Ishikawa (cell line): ENCODE results near the gene PLPP2.

Source experiments
- CEBPB ChIP-seq: IDR thresholded peaks from 2 replicates; pipeline ENCODE4 v1.6.1; 2012
- CREB1 ChIP-seq: IDR thresholded peaks from 2 replicates; pipeline ENCODE4 v1.6.1; 2012; ENCODE audit warnings: low read depth
- EGR1 ChIP-seq: IDR thresholded peaks from 2 replicates; pipeline ENCODE4 v1.6.1; 2012
- EP300 ChIP-seq: IDR thresholded peaks from 2 replicates; pipeline ENCODE4 v1.6.1; 2012; ENCODE audit warnings: borderline replicate concordance
- FOXM1 ChIP-seq: IDR thresholded peaks from 2 replicates; pipeline ENCODE4 v1.6.1; 2012; ENCODE audit warnings: low read depth, borderline replicate concordance
- MAX ChIP-seq: IDR thresholded peaks from 2 replicates; pipeline ENCODE4 v1.6.1; 2012
- NFIC ChIP-seq: IDR thresholded peaks from 2 replicates; pipeline ENCODE4 v1.6.1; 2012
- RAD21 ChIP-seq: IDR thresholded peaks from 2 replicates; pipeline ENCODE4 v1.6.1; 2012; ENCODE audit warnings: low read depth
- REST ChIP-seq: IDR thresholded peaks from 2 replicates; pipeline ENCODE4 v1.6.1; 2012; ENCODE audit warnings: low read depth, mild to moderate bottlenecking
- TAF1 ChIP-seq: IDR thresholded peaks from 2 replicates; pipeline ENCODE4 v1.6.1; 2012; ENCODE audit warnings: low read depth, mild to moderate bottlenecking
- TCF12 ChIP-seq: IDR thresholded peaks from 2 replicates; pipeline ENCODE4 v1.6.1; 2012; ENCODE audit warnings: low read depth
- TEAD4 ChIP-seq: IDR thresholded peaks from 2 replicates; pipeline ENCODE4 v1.6.1; 2012
- USF1 ChIP-seq: IDR thresholded peaks from 2 replicates; pipeline ENCODE4 v1.6.1; 2012
- YY1 ChIP-seq: IDR thresholded peaks from 2 replicates; pipeline ENCODE4 v1.6.1; 2012; ENCODE audit warnings: low read depth
- ZBTB7A ChIP-seq: IDR thresholded peaks from 2 replicates; pipeline ENCODE4 v1.6.1; 2012; ENCODE audit warnings: low read depth

The PLPP2 gene

DNA sequence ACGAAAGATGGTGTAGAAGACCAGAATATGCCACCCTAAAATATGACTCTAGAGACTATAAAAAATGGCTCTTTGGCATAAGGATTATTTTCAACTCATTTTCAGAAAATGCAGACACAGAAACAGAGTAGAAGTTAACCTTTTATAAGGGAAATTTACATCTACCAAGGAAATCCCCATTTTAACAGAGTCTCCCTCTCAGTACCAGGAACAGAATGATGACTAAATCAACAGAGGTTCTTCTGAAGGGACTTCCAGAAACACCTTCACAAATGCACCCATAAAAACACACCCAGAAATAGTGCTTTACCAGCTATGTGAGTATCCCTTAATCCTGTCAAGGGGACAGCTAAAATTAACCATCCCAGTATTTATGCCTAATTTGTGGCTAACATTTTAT, 29.1 kb downstream of the PLPP2 start:
- TF ChIP-seq TAF1 (no peak), EGR1 (no peak), YY1 (no peak), EP300 (no peak), RAD21 (no peak), ZBTB7A (no peak), TEAD4 (no peak), FOXM1 (no peak), USF1 (no peak), CREB1 (no peak)

GRCh38 chr19:246551-246950, 44.7 kb downstream of the PLPP2 start:
- TF ChIP-seq EP300, result no peak
- no peak for TF ChIP-seq MAX
- TF ChIP-seq REST, result no peak
- no peak for TF ChIP-seq TEAD4
- no peak for TF ChIP-seq EGR1
- no peak for TF ChIP-seq TCF12
- no peak for TF ChIP-seq NFIC
- no peak for TF ChIP-seq USF1

GRCh38 chr19:245457-245856, 45.7 kb downstream of the PLPP2 start:
- no peak for TF ChIP-seq ZBTB7A
- TF ChIP-seq CREB1, result no peak
- TF ChIP-seq CEBPB, result no peak
- TF ChIP-seq MAX, result no peak
- no peak for TF ChIP-seq YY1
- no peak for TF ChIP-seq TCF12
- no peak for TF ChIP-seq EGR1
- TF ChIP-seq RAD21, result no peak
- no peak for TF ChIP-seq TEAD4
- TF ChIP-seq TAF1, result no peak
- no peak for TF ChIP-seq FOXM1
- no peak for TF ChIP-seq REST
- no peak for TF ChIP-seq USF1
- TF ChIP-seq NFIC, result no peak
- TF ChIP-seq EP300, result no peak
